ENCODE data around the gene TTLL5. TPM values are rescaled to one million over a fixed set of nuclear protein-coding genes. Genes with fewer than 3 reads are reported as not detected.

The TTLL5 gene
- total RNA-seq, 1 donor from 2014 or later = 26.0 TPM

- peak overlapping the region; percentile 42 for H3K27ac ChIP-seq
- H3K27me3 ChIP-seq = no peaks in the 10 kb centered on the region
- DNase-seq = peak; percentile 73
- no peak overlapping the region for H3K4me3 ChIP-seq
- H3K9me3 ChIP-seq = no peaks in the 10 kb centered on the region
- TF ChIP-seq CTCF (IDR thresholded peaks at IDR 0.05) = no peak
- ATAC-seq = peak; percentile 73
- peaks cover 7% of the 10 kb centered on the region for H3K4me1 ChIP-seq
- peaks cover 45% of the 10 kb centered on the region for H3K36me3 ChIP-seq
- intact Hi-C loops (cut with DNase I) = no loop called here
Observed at GRCh38 chr14:75995372-75996041, 334.5 kb downstream of the TTLL5 start.

- Histone ChIP-seq H3K4me3 (no peak overlapping the region), H3K27ac (no peak overlapping the region), H3K27me3 (no peaks in the 10 kb centered on the region), H3K36me3 (peaks cover 50% of the 10 kb centered on the region), H3K9me3 (no peaks in the 10 kb centered on the region), H3K4me1 (peaks cover 7% of the 10 kb centered on the region)
- ATAC-seq (no peak), DNase-seq (no peak)
- no peak for TF ChIP-seq CTCF (IDR thresholded peaks at IDR 0.05)
- intact Hi-C loops (cut with DNase I) = no loop called here
Observed at GRCh38 chr14:75996488-75996887, 335.4 kb downstream of the TTLL5 start.

GRCh38 chr14:75999511-76000190 is 338.6 kb downstream of the TTLL5 start:
- no peak for DNase-seq
- intact Hi-C loops (cut with DNase I) = no loop called here
- no peak for TF ChIP-seq CTCF (IDR thresholded peaks at IDR 0.05)
- ATAC-seq = no peak
- no peak overlapping the region for H3K27ac ChIP-seq
- no peak overlapping the region for H3K4me3 ChIP-seq
- peaks cover 41% of the 10 kb centered on the region for H3K36me3 ChIP-seq
- peaks cover 4% of the 10 kb centered on the region for H3K4me1 ChIP-seq
- no peaks in the 10 kb centered on the region for H3K9me3 ChIP-seq
- H3K27me3 ChIP-seq = no peaks in the 10 kb centered on the region

GRCh38 chr14:76002383-76002782 is 341.3 kb downstream of the TTLL5 start:
- ATAC-seq (no peak), DNase-seq (no peak)
- H3K27ac ChIP-seq = no peak overlapping the region
- H3K36me3 ChIP-seq = peaks cover 48% of the 10 kb centered on the region
- intact Hi-C loops (cut with DNase I) = no loop called here
- no peaks in the 10 kb centered on the region for H3K9me3 ChIP-seq
- H3K27me3 ChIP-seq = no peaks in the 10 kb centered on the region
- no peaks in the 10 kb centered on the region for H3K4me1 ChIP-seq
- no peak for TF ChIP-seq CTCF (IDR thresholded peaks at IDR 0.05)
- H3K4me3 ChIP-seq = no peak overlapping the region

Other genes with a start within 250 kb of the TTLL5 start
- 58.0 TPM for gene JDP2, start 233.2 kb upstream of the TTLL5 start, total RNA-seq
- 4.9 TPM for gene BATF, start 138.8 kb upstream of the TTLL5 start, total RNA-seq
- 28.6 TPM for gene FLVCR2, start 82.6 kb upstream of the TTLL5 start, total RNA-seq
- 36.1 TPM for gene ERG28, start 370 bp upstream of the TTLL5 start, total RNA-seq

All from upper lobe of right lung (tissue), 1 donor.